ENCODE measurements around the gene HDHD3. TPM values are rescaled to one million over a fixed set of nuclear protein-coding genes. Genes with fewer than 3 reads are reported as not detected.
A peak's percentile ranks its signal among the peaks of the same experiment; 100 is the strongest.

HDHD3 gene
- total RNA-seq, 1 donor from 2014 or later = 7.2 TPM

- H3K27me3 Mint-ChIP-seq (ENCODE audit: unreplicated experiment) = peaks cover 18% of the 10 kb centered on the region
- H3K36me3 Mint-ChIP-seq (ENCODE audit: unreplicated experiment) = no peaks in the 10 kb centered on the region
- no peak for DNase-seq
- H3K4me3 Mint-ChIP-seq (ENCODE audit: unreplicated experiment) = no peak overlapping the region
- peaks cover 2% of the 10 kb centered on the region for H3K4me1 Mint-ChIP-seq (ENCODE audit: low read depth, unreplicated experiment)
- H3K27ac Mint-ChIP-seq (ENCODE audit: unreplicated experiment) = no peak overlapping the region
- H3K9me3 Mint-ChIP-seq (ENCODE audit: unreplicated experiment) = peaks cover 5% of the 10 kb centered on the region
- no peak for TF ChIP-seq CTCF (IDR thresholded peaks at IDR 0.05; ENCODE audit: partially characterized antibody, unreplicated experiment)
Observed at GRCh38 chr9:113348437-113348836, 28.3 kb downstream of the HDHD3 start.

- no peak for DNase-seq
- Mint-ChIP-seq H3K4me3 (ENCODE audit: unreplicated experiment) (no peak overlapping the region), H3K36me3 (ENCODE audit: unreplicated experiment) (no peaks in the 10 kb centered on the region), H3K4me1 (ENCODE audit: low read depth, unreplicated experiment) (peaks cover under 1% of the 10 kb centered on the region), H3K9me3 (ENCODE audit: unreplicated experiment) (peaks cover 5% of the 10 kb centered on the region), H3K27me3 (ENCODE audit: unreplicated experiment) (peaks cover 12% of the 10 kb centered on the region), H3K27ac (ENCODE audit: unreplicated experiment) (no peak overlapping the region)
- TF ChIP-seq CTCF (IDR thresholded peaks at IDR 0.05; ENCODE audit: partially characterized antibody, unreplicated experiment) = no peak
Observed at GRCh38 chr9:113345671-113346070, 31.1 kb downstream of the HDHD3 start.

- H3K9me3 Mint-ChIP-seq (ENCODE audit: unreplicated experiment) = peaks cover 4% of the 10 kb centered on the region
- H3K27me3 Mint-ChIP-seq (ENCODE audit: unreplicated experiment) = peaks cover 9% of the 10 kb centered on the region
- no peak overlapping the region for H3K27ac Mint-ChIP-seq (ENCODE audit: unreplicated experiment)
- no peak for DNase-seq
- no peaks in the 10 kb centered on the region for H3K4me1 Mint-ChIP-seq (ENCODE audit: low read depth, unreplicated experiment)
- no peaks in the 10 kb centered on the region for H3K36me3 Mint-ChIP-seq (ENCODE audit: unreplicated experiment)
- H3K4me3 Mint-ChIP-seq (ENCODE audit: unreplicated experiment) = no peak overlapping the region
- no peak for TF ChIP-seq CTCF (IDR thresholded peaks at IDR 0.05; ENCODE audit: partially characterized antibody, unreplicated experiment)
Observed at GRCh38 chr9:113345190-113345589, 31.6 kb downstream of the HDHD3 start.

- Mint-ChIP-seq H3K4me3 (ENCODE audit: unreplicated experiment) (no peak overlapping the region), H3K27me3 (ENCODE audit: unreplicated experiment) (peaks cover 4% of the 10 kb centered on the region), H3K27ac (ENCODE audit: unreplicated experiment) (no peak overlapping the region), H3K9me3 (ENCODE audit: unreplicated experiment) (peaks cover 2% of the 10 kb centered on the region), H3K4me1 (ENCODE audit: low read depth, unreplicated experiment) (no peaks in the 10 kb centered on the region), H3K36me3 (ENCODE audit: unreplicated experiment) (no peaks in the 10 kb centered on the region)
- no peak for TF ChIP-seq CTCF (IDR thresholded peaks at IDR 0.05; ENCODE audit: partially characterized antibody, unreplicated experiment)
- no peak for DNase-seq
Observed at GRCh38 chr9:113343732-113344231, 33.0 kb downstream of the HDHD3 start.

GRCh38 chr9:113341712-113342410 lies 34.9 kb downstream of the HDHD3 start:
- Mint-ChIP-seq H3K27ac (ENCODE audit: unreplicated experiment) (peak overlapping the region; percentile 9), H3K4me3 (ENCODE audit: unreplicated experiment) (peak overlapping the region; percentile 6), H3K9me3 (ENCODE audit: unreplicated experiment) (peaks cover 2% of the 10 kb centered on the region), H3K27me3 (ENCODE audit: unreplicated experiment) (peaks cover 4% of the 10 kb centered on the region), H3K4me1 (ENCODE audit: low read depth, unreplicated experiment) (no peaks in the 10 kb centered on the region), H3K36me3 (ENCODE audit: unreplicated experiment) (no peaks in the 10 kb centered on the region)
- no peak for DNase-seq
- TF ChIP-seq CTCF (IDR thresholded peaks at IDR 0.05; ENCODE audit: partially characterized antibody, unreplicated experiment) = no peak
